Measurements from ENCODE around the gene RANBP17.

Gene RANBP17

DNA sequence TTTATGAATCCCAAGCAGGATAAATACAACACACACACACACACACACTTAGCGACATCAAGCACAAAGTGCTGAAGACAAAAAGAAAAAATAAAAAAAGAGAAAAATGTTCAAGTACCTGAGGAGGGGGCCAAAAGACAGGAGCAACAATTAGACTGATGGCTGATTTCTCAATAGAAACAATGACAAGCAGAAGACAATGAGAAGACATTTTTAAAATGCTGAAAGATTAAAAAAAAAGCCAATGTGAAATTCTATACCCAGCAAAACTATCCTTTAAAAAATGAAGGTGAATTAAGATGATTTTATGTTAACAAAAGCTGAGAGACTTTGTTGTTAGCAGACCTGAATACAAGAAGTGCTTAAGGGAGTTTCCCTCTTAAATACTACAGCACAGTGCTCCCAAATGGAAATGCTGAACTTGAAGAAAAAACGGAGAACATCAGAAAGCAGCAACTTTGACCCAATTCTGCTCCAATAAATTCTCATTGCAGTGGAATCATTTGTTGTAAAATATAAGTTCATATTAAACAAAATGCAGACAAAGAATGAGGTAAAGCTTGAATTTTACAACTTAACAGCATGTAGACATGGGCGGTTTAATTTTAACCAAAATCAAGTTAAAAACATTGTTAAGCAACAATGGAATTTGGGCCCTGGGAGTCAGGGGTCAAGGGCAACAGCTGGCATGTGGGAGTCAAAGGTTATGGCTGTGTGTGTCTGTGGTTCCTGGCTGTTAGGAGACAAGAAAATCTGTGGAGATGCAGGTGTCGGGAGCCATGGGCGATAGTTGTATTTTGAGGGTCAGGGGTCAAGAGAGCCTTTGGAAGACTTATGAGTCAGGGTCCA lies 776 bp upstream of the RANBP17 start (continued):
- TF ChIP-seq ZNF214 (tag by site-specific recombination; IDR thresholded peaks at IDR 0.05; ENCODE audit: borderline replicate concordance), result no peak
- TF ChIP-seq ZNF23 (tag by site-specific recombination; IDR thresholded peaks at IDR 0.05; ENCODE audit: borderline replicate concordance), result no peak

DNA sequence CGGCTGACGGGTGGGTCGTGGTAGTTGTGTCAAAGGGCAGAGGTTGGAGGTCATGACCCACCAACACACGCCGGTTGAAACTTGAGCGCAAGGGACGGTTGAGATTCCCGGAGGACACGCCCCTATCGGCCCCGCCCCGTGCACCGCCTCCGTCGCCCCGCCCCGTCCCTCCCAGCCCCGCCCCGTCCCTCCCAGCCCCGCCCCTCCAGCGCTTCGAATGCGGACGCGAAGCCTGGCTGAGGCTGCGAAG lies 226 bp upstream of the RANBP17 start:
- H3K36me3 ChIP-seq (ENCODE audit: control insufficient read depth in 2 of 2, insufficient read depth in 1 of 2, low read length in 2 of 2), result no peaks in the 10 kb centered on the region
- H3K27ac ChIP-seq (ENCODE audit: extremely low read depth, low read depth, low read length), result no peak overlapping the region
- ChIA-PET CTCF (no interaction called here), POLR2A (no interaction called here)
- H3K9me3 ChIP-seq (ENCODE audit: control insufficient read depth, insufficient read depth, low read depth, low read length), result no peaks in the 10 kb centered on the region; the same call in none of the 2 replicates
- H3K4me1 ChIP-seq (ENCODE audit: control insufficient read depth, insufficient read depth, low read length), result no peaks in the 10 kb centered on the region; the same call in 1 of the 2 replicates
- peak; percentile 9; the same call in 1 of the 2 replicates for TF ChIP-seq KLF8 (tag by site-specific recombination; IDR thresholded peaks at IDR 0.05)
- TF ChIP-seq ZNF202 (tag by site-specific recombination; IDR thresholded peaks at IDR 0.05; ENCODE audit: borderline replicate concordance), result no peak
- peak; percentile 86 for TF ChIP-seq SP3 (tag by site-specific recombination; IDR thresholded peaks at IDR 0.05)
- no peak for TF ChIP-seq ZNF596 (tag by site-specific recombination; IDR thresholded peaks at IDR 0.05)
- peak; percentile 71 for TF ChIP-seq KLF1 (tag by site-specific recombination; IDR thresholded peaks at IDR 0.05)
- TF ChIP-seq KLF9 (tag by site-specific recombination; IDR thresholded peaks at IDR 0.05; ENCODE audit: low read depth), result peak; percentile 75; the same call in 1 of the 2 replicates
- TF ChIP-seq SP2 (tag by site-specific recombination; IDR thresholded peaks at IDR 0.05), result peak; percentile 37
- peak overlapping the region; percentile 85 for H3K4me3 ChIP-seq (ENCODE audit: low read depth, low read length)

GRCh38 chr5:170863646-170864045 lies 1.8 kb downstream of the RANBP17 start:
- TF ChIP-seq KLF9 (tag by site-specific recombination; IDR thresholded peaks at IDR 0.05; ENCODE audit: low read depth), result no peak
- TF ChIP-seq ZNF777 (tag by site-specific recombination; IDR thresholded peaks at IDR 0.05; ENCODE audit: borderline replicate concordance), result no peak
- no peak for TF ChIP-seq ZNF335 (tag by site-specific recombination; conservative IDR thresholded peaks at IDR 0.05)
- no peak for TF ChIP-seq ZIC2 (tag by site-specific recombination; IDR thresholded peaks at IDR 0.05)
- TF ChIP-seq ZBTB7A (tag by site-specific recombination; IDR thresholded peaks at IDR 0.05; ENCODE audit: low read depth), result no peak
- no peak for TF ChIP-seq ZNF223 (tag by site-specific recombination; IDR thresholded peaks at IDR 0.05)
- no peak for TF ChIP-seq ZBTB20 (tag by site-specific recombination; IDR thresholded peaks at IDR 0.05)
- no peak for TF ChIP-seq PRDM10 (tag by site-specific recombination; IDR thresholded peaks at IDR 0.05)
- TF ChIP-seq ZNF600 (tag by site-specific recombination; IDR thresholded peaks at IDR 0.05), result no peak
- TF ChIP-seq ZFP3 (tag by site-specific recombination; IDR thresholded peaks at IDR 0.05; ENCODE audit: low read depth), result no peak
- no peak for TF ChIP-seq ZFHX2 (tag by site-specific recombination; conservative IDR thresholded peaks at IDR 0.05)
- no peak for TF ChIP-seq ZNF366 (tag by site-specific recombination; conservative IDR thresholded peaks at IDR 0.05)
- TF ChIP-seq, protein P1, sequence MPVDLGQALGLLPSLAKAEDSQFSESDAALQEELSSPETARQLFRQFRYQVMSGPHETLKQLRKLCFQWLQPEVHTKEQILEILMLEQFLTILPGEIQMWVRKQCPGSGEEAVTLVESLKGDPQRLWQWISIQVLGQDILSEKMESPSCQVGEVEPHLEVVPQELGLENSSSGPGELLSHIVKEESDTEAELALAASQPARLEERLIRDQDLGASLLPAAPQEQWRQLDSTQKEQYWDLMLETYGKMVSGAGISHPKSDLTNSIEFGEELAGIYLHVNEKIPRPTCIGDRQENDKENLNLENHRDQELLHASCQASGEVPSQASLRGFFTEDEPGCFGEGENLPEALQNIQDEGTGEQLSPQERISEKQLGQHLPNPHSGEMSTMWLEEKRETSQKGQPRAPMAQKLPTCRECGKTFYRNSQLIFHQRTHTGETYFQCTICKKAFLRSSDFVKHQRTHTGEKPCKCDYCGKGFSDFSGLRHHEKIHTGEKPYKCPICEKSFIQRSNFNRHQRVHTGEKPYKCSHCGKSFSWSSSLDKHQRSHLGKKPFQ (tag by site-specific recombination; IDR thresholded peaks at IDR 0.05), result no peak
- no peak for TF ChIP-seq ZNF266 (tag by site-specific recombination; IDR thresholded peaks at IDR 0.05; ENCODE audit: low read depth)
- TF ChIP-seq BCL11B (tag by site-specific recombination; IDR thresholded peaks at IDR 0.05; ENCODE audit: low read depth), result no peak
- TF ChIP-seq ZNF274 (IDR thresholded peaks at IDR 0.05; ENCODE audit: low read length), result no peak
- no peak for TF ChIP-seq ZNF274 (tag by site-specific recombination; IDR thresholded peaks at IDR 0.05; ENCODE audit: borderline replicate concordance)
- no peak for TF ChIP-seq ZNF10 (tag by site-specific recombination; IDR thresholded peaks at IDR 0.05)
- no peak for TF ChIP-seq ZNF555 (tag by site-specific recombination; conservative IDR thresholded peaks at IDR 0.05)
- Histone ChIP-seq H3K36me3 (ENCODE audit: control insufficient read depth in 2 of 2, insufficient read depth in 1 of 2, low read length in 2 of 2) (no peaks in the 10 kb centered on the region), H3K9me3 (ENCODE audit: control insufficient read depth, insufficient read depth, low read depth, low read length) (no peaks in the 10 kb centered on the region; the same call in none of the 2 replicates), H3K27ac (ENCODE audit: extremely low read depth, low read depth, low read length) (no peak overlapping the region), H3K4me3 (ENCODE audit: low read depth, low read length) (no peak overlapping the region), H3K4me1 (ENCODE audit: control insufficient read depth, insufficient read depth, low read length) (no peaks in the 10 kb centered on the region; the same call in 1 of the 2 replicates)
- ChIA-PET CTCF (interaction anchor here (1.5 kb wide), 1 partner anchor 53 kb away, joined by 3 read pairs; no protein-coding TSS in a partner anchor), POLR2A (interaction anchor here (0.6 kb wide), 1 partner anchor 34 kb away, joined by 9 read pairs; no protein-coding TSS in a partner anchor)
